Nephron progenitor cell (in vitro differentiated cells): Measurements from ENCODE around the gene EPS8L2.

ENCODE experiments used
- DNase-seq: peaks from one replicate; pipeline ENCODE4 v3.0.0; 2021
- H3K27ac Mint-ChIP-seq: 2 replicates; pipeline ENCODE4 v1.8.0; 2021; ENCODE audit warnings: mild to moderate bottlenecking, moderate library complexity, mixed read lengths
- H3K27me3 Mint-ChIP-seq: 2 replicates; pipeline ENCODE4 v1.8.0; 2021; ENCODE audit warnings: mild to moderate bottlenecking, low read depth, mixed read lengths; ENCODE audit not compliant: poor library complexity
- H3K36me3 Mint-ChIP-seq: 2 replicates; pipeline ENCODE4 v1.8.0; 2021; ENCODE audit warnings: low read depth, mixed read lengths
- H3K4me1 Mint-ChIP-seq: 2 replicates; pipeline ENCODE4 v1.8.0; 2021; ENCODE audit warnings: mixed read lengths
- H3K4me3 Mint-ChIP-seq: 2 replicates; pipeline ENCODE4 v1.8.0; 2021; ENCODE audit warnings: mild to moderate bottlenecking, moderate library complexity, mixed read lengths
- H3K9me3 Mint-ChIP-seq: 2 replicates; pipeline ENCODE4 v1.8.0; 2021; ENCODE audit warnings: mild to moderate bottlenecking, moderate library complexity, mixed read lengths
- CTCF ChIP-seq: fragments of 200-600 bp; sonication (generic); IDR thresholded peaks from 2 replicates; pipeline ENCODE4 v1.5.0; 2021; ENCODE audit warnings: antibody characterized with exemption

Gene EPS8L2

DNA sequence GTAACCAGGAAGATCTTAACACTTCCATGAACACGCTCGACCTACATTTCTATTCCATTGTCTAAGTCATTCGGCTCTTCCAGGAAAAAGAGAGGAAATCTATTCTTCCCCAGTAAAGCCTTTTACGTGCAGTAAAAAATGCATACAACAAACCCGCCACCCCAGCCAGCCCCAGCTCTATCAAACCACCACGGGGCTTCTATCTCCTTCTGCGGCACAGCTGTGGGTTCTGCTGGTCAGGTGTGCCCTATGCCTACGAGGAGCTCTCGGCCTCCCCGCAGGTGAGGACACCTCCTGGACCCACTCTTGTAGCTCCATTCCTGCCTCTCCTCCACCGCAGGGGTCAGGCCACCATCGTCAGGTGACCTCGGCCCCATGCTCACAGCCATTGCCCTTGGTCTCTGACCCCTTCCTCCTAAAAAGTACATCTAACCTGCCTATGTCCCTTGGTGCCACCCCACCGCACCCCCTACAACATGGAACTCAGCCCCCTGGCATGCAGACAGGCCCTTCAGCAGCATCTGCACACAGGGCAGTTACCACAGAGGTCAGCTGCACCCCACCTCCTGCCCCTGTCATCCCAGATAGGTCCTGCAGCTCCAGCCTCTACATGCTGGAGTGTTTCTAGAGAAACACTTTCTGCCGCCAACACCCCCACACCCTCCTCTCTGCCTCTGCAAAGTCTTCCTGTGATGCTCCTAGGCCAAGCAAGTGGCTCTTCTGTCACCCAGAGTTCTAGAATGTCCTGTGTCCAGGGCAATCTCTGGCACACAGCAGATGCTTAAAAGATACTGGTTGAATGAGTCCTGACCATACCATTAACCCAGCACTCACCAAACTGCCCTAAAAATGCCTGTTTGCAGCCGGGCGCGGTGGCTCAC is 14.1 kb upstream of the EPS8L2 start:
- H3K9me3 Mint-ChIP-seq = no peaks in the 10 kb centered on the region
- H3K27ac Mint-ChIP-seq = peak overlapping the region; percentile 79
- TF ChIP-seq CTCF = no peak
- DNase-seq = no peak
- peaks cover 16% of the 10 kb centered on the region for H3K36me3 Mint-ChIP-seq
- H3K4me1 Mint-ChIP-seq = peaks cover 40% of the 10 kb centered on the region
- no peak overlapping the region for H3K4me3 Mint-ChIP-seq
- no peaks in the 10 kb centered on the region for H3K27me3 Mint-ChIP-seq

DNA sequence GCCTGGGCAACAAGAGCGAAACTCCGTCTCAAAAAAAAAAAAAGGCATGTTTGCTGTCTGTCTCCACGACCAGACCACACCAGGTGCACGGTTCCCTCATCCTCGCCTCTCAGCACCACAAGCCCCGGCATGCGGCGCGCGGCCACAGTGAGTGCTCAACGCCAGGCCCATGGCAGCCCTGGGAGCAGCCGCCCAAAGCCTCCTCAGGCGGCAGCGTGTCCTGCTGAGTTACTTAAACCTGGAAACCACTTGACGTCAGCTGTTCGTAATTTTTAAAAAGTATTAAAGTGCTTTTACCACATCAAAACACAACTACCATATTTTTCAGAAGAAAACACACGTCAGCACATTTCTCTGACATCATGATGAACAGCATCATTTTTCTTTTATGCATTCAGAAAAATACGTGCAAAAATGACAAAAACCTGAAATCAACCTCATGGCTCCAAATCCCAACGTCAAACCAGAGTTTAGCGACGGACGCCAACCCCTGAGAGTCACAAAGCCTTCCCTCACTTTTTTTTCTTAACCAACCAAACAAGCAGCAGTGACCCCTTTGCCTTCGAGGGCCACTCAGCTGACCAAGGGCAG is 13.1 kb upstream of the EPS8L2 start:
- peaks cover 6% of the 10 kb centered on the region for H3K36me3 Mint-ChIP-seq
- no peaks in the 10 kb centered on the region for H3K9me3 Mint-ChIP-seq
- H3K4me3 Mint-ChIP-seq = peak overlapping the region; percentile 81
- peak overlapping the region; percentile 19 for H3K27ac Mint-ChIP-seq
- TF ChIP-seq CTCF = no peak
- no peaks in the 10 kb centered on the region for H3K27me3 Mint-ChIP-seq
- H3K4me1 Mint-ChIP-seq = peaks cover 50% of the 10 kb centered on the region
- DNase-seq = no peak

DNA sequence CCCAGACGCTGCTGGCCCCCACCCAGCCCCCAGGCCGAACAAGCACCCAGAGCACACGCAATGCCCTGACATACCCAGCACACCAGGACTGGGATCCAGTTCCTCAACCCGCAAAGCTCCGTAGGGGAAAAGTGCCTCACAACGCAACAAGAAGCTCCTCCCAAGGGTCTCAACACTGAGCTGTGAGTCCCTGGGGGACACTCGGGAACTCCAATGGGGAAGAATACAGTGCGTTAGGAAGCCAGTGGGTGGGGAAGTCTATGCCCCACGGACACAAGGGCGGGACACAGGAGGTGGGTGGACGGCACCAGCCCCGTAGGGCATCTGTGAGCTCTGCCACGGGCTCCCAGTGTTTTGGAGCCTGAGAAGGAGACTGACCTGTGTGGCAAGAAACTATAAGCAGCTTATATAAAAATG is 12.6 kb upstream of the EPS8L2 start:
- DNase-seq = no peak
- H3K9me3 Mint-ChIP-seq = no peaks in the 10 kb centered on the region
- peaks cover 3% of the 10 kb centered on the region for H3K27me3 Mint-ChIP-seq
- H3K27ac Mint-ChIP-seq = peak overlapping the region; percentile 19
- peaks cover 55% of the 10 kb centered on the region for H3K4me1 Mint-ChIP-seq
- peak overlapping the region; percentile 81 for H3K4me3 Mint-ChIP-seq
- peaks cover 1% of the 10 kb centered on the region for H3K36me3 Mint-ChIP-seq
- no peak for TF ChIP-seq CTCF

DNA sequence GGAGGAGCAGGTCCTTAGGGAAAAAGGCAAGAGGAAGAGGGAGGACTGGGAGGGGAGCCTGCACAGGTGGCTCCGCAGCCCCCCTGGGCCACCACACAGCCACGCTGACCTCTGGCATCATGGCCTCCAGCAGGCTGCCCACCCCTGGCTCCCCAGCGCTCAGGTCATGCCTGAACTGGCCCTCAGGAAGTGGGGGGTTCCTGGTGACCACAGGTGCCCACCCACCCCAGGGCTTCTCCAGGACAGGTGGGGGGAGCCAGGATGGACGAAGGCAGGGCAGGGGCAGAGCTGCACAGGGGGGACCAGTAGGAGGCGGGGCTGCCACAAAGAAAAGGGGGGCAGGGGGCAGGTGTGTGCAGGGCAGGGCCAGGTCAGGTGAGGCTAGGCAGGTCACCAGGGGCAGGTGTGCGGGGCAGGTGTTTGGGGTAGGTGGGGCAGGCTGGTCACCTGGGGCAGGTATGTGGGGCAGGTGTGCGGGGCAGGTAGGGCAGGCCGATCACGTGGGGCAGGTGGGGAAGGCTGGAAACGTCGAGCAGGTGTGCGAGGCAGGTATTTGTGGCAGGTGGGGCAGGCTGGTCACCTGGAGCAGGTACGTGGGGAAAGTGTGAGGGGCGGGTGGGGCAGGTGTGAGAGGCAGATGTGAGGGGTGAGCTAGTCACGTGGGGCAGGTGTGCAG is 12.0 kb upstream of the EPS8L2 start:
- Mint-ChIP-seq H3K4me1 (peaks cover 61% of the 10 kb centered on the region), H3K27me3 (peaks cover 3% of the 10 kb centered on the region), H3K36me3 (no peaks in the 10 kb centered on the region), H3K27ac (no peak overlapping the region), H3K9me3 (no peaks in the 10 kb centered on the region), H3K4me3 (peak overlapping the region; percentile 81)
- TF ChIP-seq CTCF = no peak
- DNase-seq = no peak

- H3K36me3 Mint-ChIP-seq = no peaks in the 10 kb centered on the region
- peaks cover 3% of the 10 kb centered on the region for H3K27me3 Mint-ChIP-seq
Observed at GRCh38 chr11:694563-695287, 11.3 kb upstream of the EPS8L2 start, which contains the start of gene DEAF1. Gene DEAF1 (minus strand): TSS chr11:695222. CDS start chr11:695047, 175 bp downstream.

More at GRCh38 chr11:694563-695287, 11.3 kb upstream of the EPS8L2 start, which contains the start of gene DEAF1:
- Mint-ChIP-seq H3K9me3 (no peaks in the 10 kb centered on the region), H3K27ac (peak within 1 kb of the TSS; percentile 99), H3K4me1 (peaks cover 62% of the 10 kb centered on the region), H3K4me3 (peak within 1 kb of the TSS; percentile 83)
- peak; percentile 99 for DNase-seq
- no peak for TF ChIP-seq CTCF
